Uterus (tissue), 4 donors: Measurements from ENCODE around the gene MRPL46. TPM values are rescaled to one million over a fixed set of nuclear protein-coding genes. Genes with fewer than 3 reads are reported as not detected.
"Not testable (repeated sequence)": the region's sequence is repeated elsewhere in the genome, so short reads cannot be mapped to it uniquely, and the experiment has no call there.

Experiments
- DNase-seq, 2 donors: peaks; one replicate each; pipeline ENCODE4 v3.0.0-alpha.2; 2019 to 2020
- H3K27ac ChIP-seq, 2 donors: fragments of 200-600 bp; sonication (generic); 1 replicate in 1 of 2; 2 replicates in 1 of 2; pipeline ENCODE4 v1.5.1; 2016 to 2018
- H3K27me3 ChIP-seq, 2 donors: fragments of 200-600 bp; sonication (generic); one replicate each; pipeline ENCODE4 v1.5.1; 2018 to 2019; ENCODE audit warnings: control low read depth in 1 of 2
- H3K36me3 ChIP-seq, 2 donors: fragments of 200-600 bp; sonication (generic); one replicate each; pipeline ENCODE4 v1.5.1; 2019; ENCODE audit warnings: control low read depth in 1 of 2
- H3K4me1 ChIP-seq, 2 donors: fragments of 200-600 bp; sonication (generic); one replicate each; pipeline ENCODE4 v1.5.1; 2018 to 2019; ENCODE audit warnings: control low read depth in 1 of 2
- H3K4me3 ChIP-seq, 2 donors: fragments of 200-600 bp; sonication (generic); 1 replicate in 1 of 2; 2 replicates in 1 of 2; pipeline ENCODE4 v1.5.1; 2018 to 2019; ENCODE audit warnings: mild to moderate bottlenecking in 1 of 2
- H3K9me3 ChIP-seq, 2 donors: fragments of 200-600 bp; sonication (generic); one replicate each; pipeline ENCODE4 v1.5.1; 2019; ENCODE audit warnings: control low read depth in 1 of 2
- POLR2A ChIP-seq, 2 donors: fragments of 450-650 bp; IDR thresholded peaks; one replicate each; pipeline ENCODE4 v1.6.1; 2016; ENCODE audit warnings: antibody characterized with exemption in 2 of 2, mild to moderate bottlenecking in 1 of 2, moderate library complexity in 1 of 2
- intact Hi-C: fragments of 100-400 bp; cut with DNase I; formaldehyde crosslinking; loops from one replicate; pipeline ENCODE4 v1.15.1; 2023; ENCODE audit warnings: low total_unique reads
- total RNA-seq, 4 donors: library from RNA; depleted of rRNA in 3 of 4; stranded (reverse); fragments of >200 nt in 3 of 4; gene quantifications; one replicate each; pipeline versions ENCODE4 v1.1.0 to v1.2.4, GENCODE V29; 2014 to 2023
- TF ChIP-seq, protein P1 (sequence below), 4 experiments: fragments of 200-600 bp in 2 of 4; fragments of 450-650 bp in 2 of 4; sonication (generic) in 2 of 4; IDR thresholded peaks; one replicate each; pipeline ENCODE4 v1.5.1; 2016 to 2019; ENCODE audit warnings: antibody characterized with exemption in 4 of 4, mild to moderate bottlenecking in 2 of 4, moderate library complexity in 1 of 4
- donor health status: DM: yes; HTN: yes; CAD: no.

The MRPL46 gene
- total RNA-seq, 4 donors from 2014 or later, result 16.9 to 24.8 (median 21.5) TPM

GRCh38 chr15:88470625-88471372 lies 3.6 kb upstream of the MRPL46 start:
- Histone ChIP-seq H3K9me3 (no peaks in the 10 kb centered on the region), H3K27ac (no peak overlapping the region), H3K27me3 (no peaks in the 10 kb centered on the region), H3K36me3 (no peaks in the 10 kb centered on the region), H3K4me1 (no peaks in the 10 kb centered on the region), H3K4me3 (no peak overlapping the region)
- no peak for TF ChIP-seq POLR2A (IDR thresholded peaks at IDR 0.05)
- TF ChIP-seq, protein P1, sequence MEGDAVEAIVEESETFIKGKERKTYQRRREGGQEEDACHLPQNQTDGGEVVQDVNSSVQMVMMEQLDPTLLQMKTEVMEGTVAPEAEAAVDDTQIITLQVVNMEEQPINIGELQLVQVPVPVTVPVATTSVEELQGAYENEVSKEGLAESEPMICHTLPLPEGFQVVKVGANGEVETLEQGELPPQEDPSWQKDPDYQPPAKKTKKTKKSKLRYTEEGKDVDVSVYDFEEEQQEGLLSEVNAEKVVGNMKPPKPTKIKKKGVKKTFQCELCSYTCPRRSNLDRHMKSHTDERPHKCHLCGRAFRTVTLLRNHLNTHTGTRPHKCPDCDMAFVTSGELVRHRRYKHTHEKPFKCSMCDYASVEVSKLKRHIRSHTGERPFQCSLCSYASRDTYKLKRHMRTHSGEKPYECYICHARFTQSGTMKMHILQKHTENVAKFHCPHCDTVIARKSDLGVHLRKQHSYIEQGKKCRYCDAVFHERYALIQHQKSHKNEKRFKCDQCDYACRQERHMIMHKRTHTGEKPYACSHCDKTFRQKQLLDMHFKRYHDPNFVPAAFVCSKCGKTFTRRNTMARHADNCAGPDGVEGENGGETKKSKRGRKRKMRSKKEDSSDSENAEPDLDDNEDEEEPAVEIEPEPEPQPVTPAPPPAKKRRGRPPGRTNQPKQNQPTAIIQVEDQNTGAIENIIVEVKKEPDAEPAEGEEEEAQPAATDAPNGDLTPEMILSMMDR (IDR thresholded peaks at IDR 0.05), result no peak
- intact Hi-C loops, result no loop called here
- DNase-seq, result no peak

- Histone ChIP-seq H3K27me3 (no peaks in the 10 kb centered on the region), H3K36me3 (no peaks in the 10 kb centered on the region), H3K4me3 (no peak overlapping the region), H3K27ac (no peak overlapping the region), H3K9me3 (no peaks in the 10 kb centered on the region), H3K4me1 (no peaks in the 10 kb centered on the region)
- no peak for TF ChIP-seq POLR2A (IDR thresholded peaks at IDR 0.05)
- TF ChIP-seq, protein P1 (IDR thresholded peaks at IDR 0.05), result no peak
- DNase-seq, result no peak
- intact Hi-C loops, result no loop called here
Observed at GRCh38 chr15:88469321-88469720, 2.1 kb upstream of the MRPL46 start.

DNA sequence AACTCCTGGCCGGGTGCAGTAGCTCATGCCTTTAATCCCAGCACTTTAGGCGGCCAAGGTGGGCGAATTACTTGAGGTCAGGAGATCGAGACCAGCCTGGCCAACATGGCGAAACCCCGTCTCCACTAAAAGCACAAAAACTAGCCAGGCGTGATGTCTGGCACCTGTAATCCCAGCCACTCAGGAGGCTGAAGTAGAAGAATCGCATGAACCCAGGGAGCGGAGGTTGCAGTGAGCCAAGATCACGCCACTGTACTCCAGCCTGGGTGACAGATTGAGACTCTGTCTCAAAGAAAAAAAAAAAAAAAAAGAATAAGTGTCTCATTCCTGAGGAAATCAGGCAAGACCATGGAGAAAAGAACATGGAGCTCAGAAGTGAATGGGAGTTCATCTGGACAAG lies 1.5 kb upstream of the MRPL46 start:
- H3K36me3 ChIP-seq, H3K4me3 ChIP-seq, intact Hi-C loops: not testable (repeated sequence)

GRCh38 chr15:88467935-88468528 lies 844 bp upstream of the MRPL46 start:
- TF ChIP-seq, protein P1 (IDR thresholded peaks at IDR 0.05), result no peak
- TF ChIP-seq POLR2A (IDR thresholded peaks at IDR 0.05), result no peak
- no peaks in the 10 kb centered on the region for H3K27me3 ChIP-seq
- intact Hi-C loops, result no loop called here

More for the DNA sequence above, 1.5 kb upstream of the MRPL46 start:
- H3K27me3 ChIP-seq, H3K4me1 ChIP-seq, DNase-seq, H3K27ac ChIP-seq, H3K9me3 ChIP-seq: not testable (repeated sequence)

GRCh38 chr15:88465633-88466224 lies 1.5 kb downstream of the MRPL46 start:
- TF ChIP-seq, protein P1 (IDR thresholded peaks at IDR 0.05), result no peak
- TF ChIP-seq POLR2A (IDR thresholded peaks at IDR 0.05), result no peak
- H3K36me3 ChIP-seq, result no peaks in the 10 kb centered on the region
- H3K4me1 ChIP-seq, result no peaks in the 10 kb centered on the region
- H3K9me3 ChIP-seq, result no peaks in the 10 kb centered on the region
- no peak overlapping the region for H3K4me3 ChIP-seq
- H3K27ac ChIP-seq, result no peak overlapping the region
- intact Hi-C loops, result no loop called here
- no peaks in the 10 kb centered on the region for H3K27me3 ChIP-seq
- DNase-seq, result no peak

More at GRCh38 chr15:88467935-88468528, 844 bp upstream of the MRPL46 start:
- H3K27ac ChIP-seq, result peak overlapping the region; percentile 83 to 94
- no peak for DNase-seq
- H3K9me3 ChIP-seq, result no peaks in the 10 kb centered on the region
- peak overlapping the region; percentile 75 to 92 for H3K4me3 ChIP-seq
- H3K4me1 ChIP-seq, result no peaks in the 10 kb centered on the region
- H3K36me3 ChIP-seq, result no peaks in the 10 kb centered on the region
